GM12875 (cell line): ENCODE measurements around the gene WDR44.

Experiments
- H3K4me3 ChIP-seq: one replicate; pipeline ENCODE4 v1.5.1; 2011; ENCODE audit warnings: low read depth, low read length, control low read depth
- TF ChIP-seq, protein P1 (sequence below): IDR thresholded peaks from 2 replicates; pipeline ENCODE4 v1.5.1; 2011; ENCODE audit warnings: low read depth, mild to moderate bottlenecking, control low read depth, inconsistent platforms, low read length, moderate library complexity, borderline replicate concordance; ENCODE audit not compliant: insufficient read depth

The WDR44 gene

DNA sequence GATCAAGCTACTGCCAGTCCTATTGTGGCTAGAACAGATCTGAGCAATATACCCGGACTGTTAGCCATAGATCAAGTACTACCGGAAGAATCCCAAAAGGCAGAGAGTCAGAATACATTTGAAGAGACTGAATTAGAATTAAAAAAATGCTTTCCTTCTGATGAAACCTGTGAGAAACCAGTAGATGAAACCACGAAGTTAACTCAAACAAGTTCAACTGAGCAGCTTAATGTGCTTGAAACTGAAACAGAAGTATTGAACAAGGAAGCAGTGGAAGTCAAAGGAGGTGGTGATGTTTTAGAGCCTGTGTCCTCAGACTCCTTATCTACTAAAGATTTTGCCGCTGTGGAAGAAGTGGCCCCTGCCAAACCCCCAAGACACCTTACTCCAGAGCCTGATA is 46.8 kb downstream of the WDR44 start:
- H3K4me3 ChIP-seq: no peak overlapping the region
- TF ChIP-seq, protein P1, sequence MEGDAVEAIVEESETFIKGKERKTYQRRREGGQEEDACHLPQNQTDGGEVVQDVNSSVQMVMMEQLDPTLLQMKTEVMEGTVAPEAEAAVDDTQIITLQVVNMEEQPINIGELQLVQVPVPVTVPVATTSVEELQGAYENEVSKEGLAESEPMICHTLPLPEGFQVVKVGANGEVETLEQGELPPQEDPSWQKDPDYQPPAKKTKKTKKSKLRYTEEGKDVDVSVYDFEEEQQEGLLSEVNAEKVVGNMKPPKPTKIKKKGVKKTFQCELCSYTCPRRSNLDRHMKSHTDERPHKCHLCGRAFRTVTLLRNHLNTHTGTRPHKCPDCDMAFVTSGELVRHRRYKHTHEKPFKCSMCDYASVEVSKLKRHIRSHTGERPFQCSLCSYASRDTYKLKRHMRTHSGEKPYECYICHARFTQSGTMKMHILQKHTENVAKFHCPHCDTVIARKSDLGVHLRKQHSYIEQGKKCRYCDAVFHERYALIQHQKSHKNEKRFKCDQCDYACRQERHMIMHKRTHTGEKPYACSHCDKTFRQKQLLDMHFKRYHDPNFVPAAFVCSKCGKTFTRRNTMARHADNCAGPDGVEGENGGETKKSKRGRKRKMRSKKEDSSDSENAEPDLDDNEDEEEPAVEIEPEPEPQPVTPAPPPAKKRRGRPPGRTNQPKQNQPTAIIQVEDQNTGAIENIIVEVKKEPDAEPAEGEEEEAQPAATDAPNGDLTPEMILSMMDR: no peak

DNA sequence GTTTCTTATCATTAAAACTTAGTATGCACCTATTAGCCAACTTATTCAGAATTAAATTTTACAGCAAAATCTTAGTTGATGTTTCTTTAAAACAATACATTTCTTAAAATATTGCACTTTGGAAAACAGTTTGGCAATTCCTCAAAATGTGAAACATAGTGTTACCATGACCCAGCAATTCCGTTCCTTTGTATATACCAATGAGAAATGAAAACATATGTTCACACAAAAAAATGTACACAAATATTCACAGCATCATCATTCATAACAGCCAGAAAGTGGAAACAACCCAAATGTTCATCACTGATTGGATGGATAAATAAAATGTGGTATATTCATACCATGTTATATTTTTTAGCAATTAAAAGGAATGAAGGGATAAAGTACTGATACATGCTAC is 50.2 kb downstream of the WDR44 start:
- H3K4me3 ChIP-seq: no peak overlapping the region
- TF ChIP-seq, protein P1: no peak

- TF ChIP-seq, protein P1: no peak
- no peak overlapping the region for H3K4me3 ChIP-seq
These were observed 72.9 kb downstream of the WDR44 start for GRCh38 chrX:118418811-118419251.

DNA sequence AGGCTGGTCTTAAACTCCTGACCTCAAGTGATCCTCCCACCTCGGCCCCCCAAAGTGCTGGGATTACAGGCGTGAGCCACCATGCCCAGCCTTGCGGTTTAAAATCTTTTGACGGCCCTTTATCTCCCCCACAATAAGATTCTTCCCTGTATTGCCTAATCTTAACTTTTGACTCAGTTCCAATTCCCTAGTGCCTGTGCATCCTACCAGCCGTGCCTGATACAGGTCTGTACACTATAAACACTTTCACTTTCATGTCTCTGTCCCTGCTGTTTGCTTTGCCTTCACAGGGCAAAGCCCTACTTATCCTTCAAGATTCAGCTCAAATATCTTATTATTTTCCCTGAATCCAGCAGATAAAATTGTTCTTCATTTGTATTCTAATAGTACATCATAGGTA is 74.6 kb downstream of the WDR44 start:
- TF ChIP-seq, protein P1: no peak
- no peak overlapping the region for H3K4me3 ChIP-seq

DNA sequence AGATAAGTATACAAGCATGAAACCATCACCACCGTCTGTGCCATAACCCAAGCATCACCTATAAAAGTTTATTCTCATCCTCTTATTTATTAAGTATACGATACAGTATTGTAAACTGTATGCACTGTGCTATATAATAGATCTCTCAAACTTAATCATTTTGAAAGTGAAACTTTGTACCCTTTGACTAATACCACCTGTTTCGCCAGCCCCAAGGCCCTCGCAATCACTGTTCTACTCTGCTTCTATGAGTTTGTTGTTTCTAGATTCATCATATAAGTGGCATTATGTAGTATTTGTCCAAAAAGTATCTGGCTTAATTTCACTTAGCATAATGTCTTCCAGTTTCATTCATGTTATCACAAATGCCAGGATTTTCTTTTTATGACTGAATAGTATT is 77.7 kb downstream of the WDR44 start:
- TF ChIP-seq, protein P1: no peak
- H3K4me3 ChIP-seq: no peak overlapping the region

GRCh38 chrX:118432799-118433198 is 86.9 kb downstream of the WDR44 start:
- no peak overlapping the region for H3K4me3 ChIP-seq
- TF ChIP-seq, protein P1: no peak

- no peak overlapping the region for H3K4me3 ChIP-seq
- TF ChIP-seq, protein P1: no peak
These were observed 91.4 kb downstream of the WDR44 start for GRCh38 chrX:118437283-118437682.
